ENCODE data around the gene ALX4. TPM values are rescaled to one million over a fixed set of nuclear protein-coding genes. Genes with fewer than 3 reads are reported as not detected.
A peak's percentile ranks its signal among the peaks of the same experiment; 100 is the strongest.

The ALX4 gene
- polyA plus RNA-seq, 3 donors: not detected

GRCh38 chr11:44315947-44316658 lies 6.2 kb upstream of the ALX4 start:
- Mint-ChIP-seq H3K4me1 (peaks cover 13% of the 10 kb centered on the region), H3K27me3 (ENCODE audit: low read depth in 3 of 3) (peaks cover 95 to 100% (median 99%) of the 10 kb centered on the region in 3 donors), H3K36me3 (peaks cover 0 to 3% of the 10 kb centered on the region in 2 donors), H3K27ac (no peak overlapping the region), H3K9me3 (peaks cover 0 to 26% (median 15%) of the 10 kb centered on the region in 7 donors), H3K4me3 (peak overlapping the region; percentile 34 to 80)
- intact Hi-C loops (cut with micrococcal nuclease): no loop called here
- 3% methylated on average over 63 of the region's 63 CpGs for WGBS (ENCODE audit: insufficient coverage)
- peaks cover 6 to 13% of the 10 kb centered on the region in 2 donors for H3K4me1 ChIP-seq (ENCODE audit: control insufficient read depth in 1 of 2, insufficient read depth in 2 of 2, low read length in 2 of 2)
- peaks cover 73 to 99% of the 10 kb centered on the region in 2 donors for H3K27me3 ChIP-seq (ENCODE audit: control insufficient read depth in 2 of 2, insufficient read depth in 2 of 2, low read length in 2 of 2)
- no peak overlapping the region for H3K9ac ChIP-seq (ENCODE audit: insufficient read depth, low read length, poor library complexity, severe bottlenecking)
- H4K20me1 ChIP-seq (ENCODE audit: insufficient read depth, low read length): no peaks in the 10 kb centered on the region
- TF ChIP-seq CTCF (IDR thresholded peaks at IDR 0.05): no peak
- H3K4me3 ChIP-seq (replicated peaks in 1 of 3; ENCODE audit: low read depth in 2 of 3, low read length in 3 of 3): peak overlapping the region in 1 of 3 experiments; percentile 34
- H3K36me3 ChIP-seq (replicated peaks in 1 of 2; ENCODE audit: control insufficient read depth in 1 of 2, insufficient read depth in 2 of 2, low read length in 2 of 2): no peaks in the 10 kb centered on the region
- H2AFZ ChIP-seq (ENCODE audit: insufficient read depth, low read depth, low read length, poor library complexity, severe bottlenecking): no peak overlapping the region
- H3K27ac ChIP-seq (ENCODE audit: low read depth in 1 of 2, low read length in 2 of 2): no peak overlapping the region
- H3K4me2 ChIP-seq (replicated peaks; ENCODE audit: extremely low read depth, low read length, poor library complexity, severe bottlenecking): peak overlapping the region; percentile 44
- no peaks in the 10 kb centered on the region for H3K79me2 ChIP-seq (ENCODE audit: insufficient read depth, low read length)
- peaks cover 2 to 42% of the 10 kb centered on the region in 2 donors for H3K9me3 ChIP-seq (replicated peaks in 1 of 2; ENCODE audit: control insufficient read depth in 1 of 2, insufficient read depth in 1 of 2, low read length in 2 of 2)
- no peak for DNase-seq

- peaks cover 92 to 100% (median 99%) of the 10 kb centered on the region in 3 donors for H3K27me3 Mint-ChIP-seq (ENCODE audit: low read depth in 3 of 3)
- peaks cover 0 to 26% (median 15%) of the 10 kb centered on the region in 7 donors for H3K9me3 Mint-ChIP-seq
- H3K4me1 Mint-ChIP-seq: peaks cover 13% of the 10 kb centered on the region
- Histone ChIP-seq H3K4me1 (ENCODE audit: control insufficient read depth in 1 of 2, insufficient read depth in 2 of 2, low read length in 2 of 2) (peaks cover 6 to 13% of the 10 kb centered on the region in 2 donors), H3K9me3 (replicated peaks in 1 of 2; ENCODE audit: control insufficient read depth in 1 of 2, insufficient read depth in 1 of 2, low read length in 2 of 2) (peaks cover 2 to 49% of the 10 kb centered on the region in 2 donors), H3K79me2 (ENCODE audit: insufficient read depth, low read length) (no peaks in the 10 kb centered on the region), H3K9ac (ENCODE audit: insufficient read depth, low read length, poor library complexity, severe bottlenecking) (no peak overlapping the region), H3K4me3 (replicated peaks in 1 of 3; ENCODE audit: low read depth in 2 of 3, low read length in 3 of 3) (no peak overlapping the region), H3K27ac (ENCODE audit: low read depth in 1 of 2, low read length in 2 of 2) (no peak overlapping the region), H2AFZ (ENCODE audit: insufficient read depth, low read depth, low read length, poor library complexity, severe bottlenecking) (no peak overlapping the region), H3K27me3 (ENCODE audit: control insufficient read depth in 2 of 2, insufficient read depth in 2 of 2, low read length in 2 of 2) (peaks cover 74 to 99% of the 10 kb centered on the region in 2 donors), H3K36me3 (replicated peaks in 1 of 2; ENCODE audit: control insufficient read depth in 1 of 2, insufficient read depth in 2 of 2, low read length in 2 of 2) (no peaks in the 10 kb centered on the region), H3K4me2 (replicated peaks; ENCODE audit: extremely low read depth, low read length, poor library complexity, severe bottlenecking) (no peak overlapping the region), H4K20me1 (ENCODE audit: insufficient read depth, low read length) (no peaks in the 10 kb centered on the region)
- peak overlapping the region in 1 of 7 donors; percentile 45 for H3K27ac Mint-ChIP-seq
- peak overlapping the region in 1 of 2 donors; percentile 80 for H3K4me3 Mint-ChIP-seq
- 20% methylated on average over 1 of the region's 2 CpGs for WGBS (ENCODE audit: insufficient coverage)
- intact Hi-C loops (cut with micrococcal nuclease): no loop called here
- peaks cover 0 to 3% of the 10 kb centered on the region in 2 donors for H3K36me3 Mint-ChIP-seq
- DNase-seq: no peak
- TF ChIP-seq CTCF (IDR thresholded peaks at IDR 0.05): no peak
Measured at GRCh38 chr11:44314733-44315132, 4.8 kb upstream of the ALX4 start.

Data from CD14-positive monocyte (primary cell).